GM12865 (cell line): ENCODE results near the gene INSRR.

Experiments
- DNase-seq: peaks from one replicate; pipeline ENCODE4 v3.0.0; 2010; ENCODE audit warnings: low read depth
- H3K4me3 ChIP-seq: 2 replicates; pipeline ENCODE4 v1.5.1; 2011; ENCODE audit warnings: mild to moderate bottlenecking, low read depth, low read length, control low read depth
- TF ChIP-seq, protein P1 (sequence below): IDR thresholded peaks from 2 replicates; pipeline ENCODE4 v1.5.1; 2011; ENCODE audit warnings: low read length, control low read depth, low read depth, inconsistent platforms; ENCODE audit not compliant: insufficient read depth; ENCODE audit errors: missing control alignments

The INSRR gene

DNA sequence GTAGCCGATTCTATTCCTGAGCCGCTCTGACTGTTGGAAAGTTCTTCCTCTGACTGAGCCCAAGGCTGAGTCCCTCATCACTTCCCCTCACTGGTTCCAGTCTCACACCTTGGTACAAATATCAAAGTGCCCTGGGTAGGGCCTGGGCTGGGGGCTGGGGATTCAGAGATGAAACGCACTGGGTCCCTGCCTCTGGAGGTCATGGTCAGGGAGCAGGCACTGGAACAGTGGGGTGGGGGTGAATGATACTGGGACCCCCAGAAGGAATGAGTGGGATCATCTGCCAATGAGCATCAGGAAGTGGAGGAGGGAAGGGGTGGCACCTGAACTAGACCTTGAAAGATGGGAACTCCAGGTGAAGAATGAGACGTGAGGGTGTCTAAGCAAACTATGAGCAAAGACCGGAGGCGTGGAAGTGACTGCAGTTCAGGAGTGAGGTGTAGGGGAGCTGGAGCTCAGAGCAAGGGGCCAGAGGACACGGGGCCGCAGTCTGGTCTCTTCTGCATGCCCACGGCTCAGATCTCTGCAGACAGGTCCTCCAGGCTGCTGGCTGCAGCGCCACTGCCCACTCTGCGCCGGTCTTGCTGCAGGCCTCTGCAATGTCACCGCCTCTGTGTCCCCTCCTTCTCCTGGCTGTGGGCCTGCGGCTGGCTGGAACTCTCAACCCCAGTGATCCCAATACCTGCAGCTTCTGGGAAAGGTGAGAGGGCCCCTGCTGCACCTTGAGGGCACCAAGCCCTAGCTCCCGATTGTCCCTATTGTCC, 44.6 kb upstream of the INSRR start:
- no peak for DNase-seq
- TF ChIP-seq, protein P1, sequence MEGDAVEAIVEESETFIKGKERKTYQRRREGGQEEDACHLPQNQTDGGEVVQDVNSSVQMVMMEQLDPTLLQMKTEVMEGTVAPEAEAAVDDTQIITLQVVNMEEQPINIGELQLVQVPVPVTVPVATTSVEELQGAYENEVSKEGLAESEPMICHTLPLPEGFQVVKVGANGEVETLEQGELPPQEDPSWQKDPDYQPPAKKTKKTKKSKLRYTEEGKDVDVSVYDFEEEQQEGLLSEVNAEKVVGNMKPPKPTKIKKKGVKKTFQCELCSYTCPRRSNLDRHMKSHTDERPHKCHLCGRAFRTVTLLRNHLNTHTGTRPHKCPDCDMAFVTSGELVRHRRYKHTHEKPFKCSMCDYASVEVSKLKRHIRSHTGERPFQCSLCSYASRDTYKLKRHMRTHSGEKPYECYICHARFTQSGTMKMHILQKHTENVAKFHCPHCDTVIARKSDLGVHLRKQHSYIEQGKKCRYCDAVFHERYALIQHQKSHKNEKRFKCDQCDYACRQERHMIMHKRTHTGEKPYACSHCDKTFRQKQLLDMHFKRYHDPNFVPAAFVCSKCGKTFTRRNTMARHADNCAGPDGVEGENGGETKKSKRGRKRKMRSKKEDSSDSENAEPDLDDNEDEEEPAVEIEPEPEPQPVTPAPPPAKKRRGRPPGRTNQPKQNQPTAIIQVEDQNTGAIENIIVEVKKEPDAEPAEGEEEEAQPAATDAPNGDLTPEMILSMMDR = no peak
- H3K4me3 ChIP-seq = no peak overlapping the region

DNA sequence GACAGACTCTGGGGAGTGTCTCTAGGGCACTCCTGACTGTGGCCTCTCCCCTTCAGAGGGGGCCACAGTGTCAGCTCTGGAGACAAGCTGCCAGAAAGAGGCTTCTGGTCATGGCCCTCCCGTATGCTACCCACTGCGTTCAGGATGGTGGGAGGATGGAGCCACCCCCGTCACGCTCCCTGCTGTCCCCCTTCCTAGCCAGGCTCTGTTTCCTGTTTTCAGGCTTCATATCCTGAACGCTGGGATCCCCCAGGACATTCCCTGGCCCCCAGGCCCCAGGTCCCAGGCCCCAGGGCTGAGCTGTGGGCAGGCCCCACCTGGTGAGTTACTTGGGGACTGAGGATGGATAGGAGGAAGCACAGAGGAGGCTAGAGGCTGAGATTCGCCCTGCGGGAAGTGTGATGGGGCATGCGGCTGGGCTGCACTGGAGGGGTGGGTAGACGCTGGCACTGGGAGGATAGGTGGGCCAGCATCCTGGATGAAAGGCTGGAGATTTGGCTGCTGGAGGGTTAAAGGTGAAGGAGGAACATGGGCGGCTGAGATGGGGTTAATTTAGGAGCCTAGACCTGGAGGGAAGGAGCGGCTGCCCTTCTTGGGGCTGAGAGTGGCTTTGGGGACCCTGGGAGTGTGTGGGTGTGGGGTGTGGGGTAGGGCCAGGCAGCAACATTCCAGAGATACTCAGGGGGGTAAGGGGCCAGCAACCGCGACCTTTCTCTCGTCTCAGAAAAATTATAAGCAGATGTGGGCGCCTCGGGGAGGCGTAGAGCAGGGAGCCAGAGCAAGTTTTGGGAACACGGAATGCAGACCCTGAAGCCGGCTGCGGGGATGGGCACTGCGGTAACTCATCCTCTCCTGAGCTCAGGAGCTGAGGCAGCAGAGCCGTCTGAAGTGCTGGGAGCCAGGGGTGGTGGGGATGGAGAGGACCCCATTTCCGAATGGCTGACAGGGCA, 43.3 kb upstream of the INSRR start:
- no peak for DNase-seq
- H3K4me3 ChIP-seq = no peak overlapping the region
- TF ChIP-seq, protein P1 = no peak

DNA sequence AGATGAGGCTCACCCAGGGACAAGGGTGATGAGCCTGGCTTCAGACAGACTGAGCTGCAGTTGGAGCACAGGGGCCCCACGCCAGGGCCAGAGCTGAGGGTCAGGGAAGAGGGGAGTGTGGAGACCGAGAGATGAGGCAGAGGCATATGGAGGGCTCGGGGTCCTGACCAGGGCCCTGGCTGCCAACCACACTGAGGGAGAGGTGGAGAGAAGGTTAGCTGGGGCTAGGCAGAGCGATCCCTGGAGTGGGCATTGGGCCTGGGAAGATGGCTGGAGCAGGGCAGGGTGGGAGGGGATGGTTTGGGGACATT, 42.6 kb upstream of the INSRR start:
- DNase-seq = no peak
- no peak overlapping the region for H3K4me3 ChIP-seq
- TF ChIP-seq, protein P1 = no peak

DNA sequence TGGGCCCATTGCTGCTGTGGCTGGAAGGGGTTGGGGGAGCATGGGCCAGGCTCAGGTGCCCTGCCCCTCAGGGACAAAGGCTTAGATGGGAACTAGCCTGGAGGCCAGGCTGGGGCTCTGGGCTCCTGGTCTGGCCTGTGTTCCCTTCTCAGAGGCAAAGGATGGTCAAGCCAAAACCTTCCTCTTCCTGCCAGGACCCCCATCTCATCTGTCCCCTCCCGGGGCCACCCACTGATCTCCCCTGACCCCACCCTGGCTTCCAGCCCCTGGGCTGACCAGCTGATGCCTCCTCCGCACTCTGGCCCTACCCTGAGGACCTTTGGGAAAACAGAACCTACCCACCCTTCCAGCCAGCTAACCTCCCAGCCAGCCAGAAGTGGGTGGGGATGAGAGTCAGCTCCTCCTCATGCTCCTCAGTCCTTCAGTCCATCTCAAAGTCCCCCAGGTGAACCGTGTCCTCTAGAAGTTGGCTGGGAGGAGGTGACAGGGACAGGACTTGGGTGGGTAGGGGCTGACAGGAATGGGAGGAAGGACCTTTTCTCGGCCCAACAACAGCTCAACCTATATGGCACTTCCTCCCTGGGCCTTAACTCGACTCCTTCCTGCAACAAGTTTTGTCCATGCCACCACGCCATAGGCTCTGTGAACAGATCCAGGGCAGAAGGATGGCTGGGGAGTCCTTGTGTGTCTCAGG, 42.1 kb upstream of the INSRR start:
- TF ChIP-seq, protein P1 = no peak
- DNase-seq = no peak
- no peak overlapping the region for H3K4me3 ChIP-seq

DNA sequence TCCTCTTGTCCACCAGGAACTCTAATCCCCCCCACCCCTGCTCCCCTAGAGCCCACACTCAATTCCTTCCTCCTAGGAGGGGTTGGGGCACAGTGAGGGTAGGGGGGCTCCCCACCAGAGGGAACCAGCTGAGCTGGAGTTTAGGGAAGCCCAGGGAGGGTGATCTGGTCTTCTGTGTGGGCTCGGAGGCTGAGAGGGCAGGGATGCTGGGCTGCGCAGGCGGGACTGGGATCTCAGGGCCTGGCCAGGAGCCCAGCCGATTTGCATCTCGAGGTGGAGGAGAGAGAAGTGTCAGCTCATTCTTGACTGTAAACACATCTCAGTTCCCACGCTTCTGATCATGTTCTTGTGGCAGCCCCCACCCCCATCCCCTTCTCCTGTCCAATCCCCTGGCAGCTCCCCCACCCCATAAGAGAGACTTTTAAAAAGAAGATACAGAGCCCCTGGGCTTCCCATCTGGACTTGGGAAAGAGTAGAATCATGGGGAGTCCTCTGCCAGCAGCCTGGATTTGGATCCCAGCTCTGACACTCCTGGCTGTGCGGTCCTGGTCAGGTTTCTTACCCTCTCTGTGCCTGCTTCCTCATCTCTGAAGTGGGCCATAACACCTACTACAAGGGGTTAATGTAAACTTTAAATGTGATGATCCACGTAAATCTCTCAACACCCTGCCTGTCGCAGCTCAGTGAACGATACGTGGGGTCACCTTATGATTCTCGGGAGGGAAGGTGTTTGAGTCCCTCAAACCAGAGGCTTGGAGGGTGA, 41.2 kb upstream of the INSRR start:
- H3K4me3 ChIP-seq = no peak overlapping the region
- TF ChIP-seq, protein P1 = no peak

DNA sequence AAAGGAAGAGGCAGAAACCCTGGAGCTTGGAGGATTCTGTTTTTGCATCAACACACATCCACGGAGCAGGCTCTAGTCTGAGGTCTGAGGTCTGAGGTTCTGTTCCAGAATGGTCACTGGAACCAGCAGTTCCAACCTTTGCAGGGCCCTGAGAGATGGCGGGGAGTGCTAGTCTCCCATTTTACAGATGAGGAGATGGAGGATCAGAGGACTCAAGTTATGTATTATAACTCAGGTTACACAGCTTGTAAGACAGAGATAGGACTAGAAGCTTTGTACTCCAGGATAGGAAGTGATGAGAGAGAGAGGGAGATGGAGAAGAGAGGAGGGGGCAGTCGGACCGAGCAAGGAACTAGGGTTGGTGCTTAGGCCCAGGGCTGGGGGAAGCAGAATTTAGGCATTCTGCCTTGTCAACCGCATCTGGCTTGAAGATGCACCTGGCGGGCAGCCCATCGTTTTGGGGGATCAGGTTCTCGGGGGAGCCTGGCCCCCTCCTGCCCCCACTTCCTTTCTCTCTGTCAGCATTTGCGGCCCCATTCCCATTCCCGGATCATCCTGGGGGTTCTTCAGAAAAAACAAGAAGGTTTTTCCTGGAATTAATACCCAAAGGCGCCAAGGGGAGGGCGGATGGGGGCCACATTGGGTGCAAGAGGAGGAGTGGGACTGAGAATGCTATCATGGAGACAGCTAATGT, 40.2 kb upstream of the INSRR start:
- DNase-seq = no peak
- no peak overlapping the region for H3K4me3 ChIP-seq
- TF ChIP-seq, protein P1 = no peak

More for the DNA sequence above, 41.2 kb upstream of the INSRR start:
- peak; percentile 17 for DNase-seq
